Erythroblast (primary cell): ENCODE data around the gene ZFYVE28.

Source experiments
- GATA1 ChIP-seq: IDR thresholded peaks from 2 replicates; pipeline ENCODE4 v1.6.1; 2011; ENCODE audit warnings: low read depth, mild to moderate bottlenecking, control low read depth, low read length, moderate library complexity
- POLR2A ChIP-seq: IDR thresholded peaks from 2 replicates; pipeline ENCODE4 v1.6.1; 2011; ENCODE audit warnings: mild to moderate bottlenecking, low read length

DNA sequence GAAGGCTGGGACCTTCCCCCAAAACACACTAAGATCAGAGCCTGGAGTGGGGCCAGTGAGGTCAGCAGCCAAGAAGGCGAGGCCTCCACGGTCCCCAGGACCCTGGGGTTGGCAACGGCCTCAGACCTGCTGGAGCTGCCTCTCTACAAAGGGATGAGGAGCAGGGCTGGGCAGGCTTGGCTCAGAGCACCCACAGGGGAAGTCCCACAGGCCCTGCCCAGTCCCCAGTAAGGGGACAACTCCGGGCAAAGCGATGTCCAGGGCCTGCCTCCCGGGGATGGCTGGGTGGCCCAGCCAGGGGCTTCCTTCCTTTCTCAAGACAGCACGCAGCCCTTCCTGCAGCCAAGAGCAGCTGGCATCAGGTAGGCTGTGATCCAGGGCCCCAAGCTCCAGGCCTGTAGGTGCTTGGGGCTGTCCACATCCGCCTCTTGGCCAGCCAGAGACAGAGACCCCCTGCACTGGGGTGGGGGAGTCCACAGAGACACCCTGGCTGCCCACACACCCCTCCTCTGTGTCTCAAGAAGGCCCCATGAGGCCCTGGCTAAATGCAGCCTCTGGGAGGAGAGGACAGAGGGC, 162.2 kb downstream of the ZFYVE28 start:
- TF ChIP-seq POLR2A (no peak), GATA1 (no peak)
